ENCODE measurements around the gene WIPF1.
A peak's percentile ranks its signal among the peaks of the same experiment; 100 is the strongest.

Gene WIPF1

GRCh38 chr2:174529916-174530315 is 67.7 kb downstream of the WIPF1 start:
- in situ Hi-C loops (cut with HindIII; ENCODE audit: low pct_unique_long_range_greater_than_20kb, low sequenced_read_pairs) = no loop called here
- DNase-seq (ENCODE audit: low read depth in 1 of 2, low spot score in 1 of 2) = no peak
- no peak for TF ChIP-seq JUND (IDR thresholded peaks at IDR 0.05; ENCODE audit: low read depth)

GRCh38 chr2:174527959-174528358 is 69.6 kb downstream of the WIPF1 start:
- DNase-seq (ENCODE audit: low read depth in 1 of 2, low spot score in 1 of 2) = no peak
- TF ChIP-seq JUND (IDR thresholded peaks at IDR 0.05; ENCODE audit: low read depth) = no peak
- in situ Hi-C loops (cut with HindIII; ENCODE audit: low pct_unique_long_range_greater_than_20kb, low sequenced_read_pairs) = no loop called here

GRCh38 chr2:174527101-174527721 is 70.4 kb downstream of the WIPF1 start:
- no peak for TF ChIP-seq JUND (IDR thresholded peaks at IDR 0.05; ENCODE audit: low read depth)
- in situ Hi-C loops (cut with HindIII; ENCODE audit: low pct_unique_long_range_greater_than_20kb, low sequenced_read_pairs) = no loop called here
- no peak for DNase-seq (ENCODE audit: low read depth in 1 of 2, low spot score in 1 of 2)

DNA sequence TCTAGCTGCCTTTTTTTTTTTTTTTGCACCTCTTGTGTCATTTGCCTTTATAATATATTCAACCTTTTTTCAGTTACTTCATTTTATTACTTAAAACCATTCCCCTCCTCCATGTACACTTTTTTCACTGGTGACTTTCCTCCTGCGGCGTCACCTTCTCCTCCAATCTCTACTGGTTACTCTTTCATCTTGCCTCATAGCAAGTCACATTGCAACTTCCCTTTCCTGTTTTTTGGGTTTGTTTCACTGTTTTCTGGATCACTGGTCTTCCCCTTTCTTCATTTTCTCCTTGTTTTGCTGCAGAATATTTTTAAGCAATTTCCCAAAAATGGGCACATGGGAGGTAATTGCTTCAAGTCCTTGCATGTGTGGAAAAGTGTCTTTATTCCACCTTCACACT is 73.1 kb downstream of the WIPF1 start:
- no peak for DNase-seq (ENCODE audit: low read depth in 1 of 2, low spot score in 1 of 2)
- no peak for TF ChIP-seq JUND (IDR thresholded peaks at IDR 0.05; ENCODE audit: low read depth)
- in situ Hi-C loops (cut with HindIII; ENCODE audit: low pct_unique_long_range_greater_than_20kb, low sequenced_read_pairs) = no loop called here

- peak in 1 of 2 experiments; percentile 20 for DNase-seq (ENCODE audit: low read depth in 1 of 2, low spot score in 1 of 2)
- in situ Hi-C loops (cut with HindIII; ENCODE audit: low pct_unique_long_range_greater_than_20kb, low sequenced_read_pairs) = no loop called here
These were observed 75.1 kb downstream of the WIPF1 start for GRCh38 chr2:174522553-174522952.

GRCh38 chr2:174518395-174518794 is 79.2 kb downstream of the WIPF1 start:
- in situ Hi-C loops (cut with HindIII; ENCODE audit: low pct_unique_long_range_greater_than_20kb, low sequenced_read_pairs) = no loop called here
- no peak for DNase-seq (ENCODE audit: low read depth in 1 of 2, low spot score in 1 of 2)
- no peak for TF ChIP-seq JUND (IDR thresholded peaks at IDR 0.05; ENCODE audit: low read depth)

More at GRCh38 chr2:174522553-174522952, 75.1 kb downstream of the WIPF1 start:
- no peak for TF ChIP-seq JUND (IDR thresholded peaks at IDR 0.05; ENCODE audit: low read depth)

- TF ChIP-seq JUND (IDR thresholded peaks at IDR 0.05; ENCODE audit: low read depth) = no peak
- no peak for DNase-seq (ENCODE audit: low read depth in 1 of 2, low spot score in 1 of 2)
- in situ Hi-C loops (cut with HindIII; ENCODE audit: low pct_unique_long_range_greater_than_20kb, low sequenced_read_pairs) = no loop called here
These were observed 80.9 kb downstream of the WIPF1 start for GRCh38 chr2:174516501-174517378.

- DNase-seq (ENCODE audit: low read depth in 1 of 2, low spot score in 1 of 2) = no peak
- in situ Hi-C loops (cut with HindIII; ENCODE audit: low pct_unique_long_range_greater_than_20kb, low sequenced_read_pairs) = no loop called here
- no peak for TF ChIP-seq JUND (IDR thresholded peaks at IDR 0.05; ENCODE audit: low read depth)
These were observed 85.3 kb downstream of the WIPF1 start for GRCh38 chr2:174512345-174512744.

- no peak for DNase-seq (ENCODE audit: low read depth in 1 of 2, low spot score in 1 of 2)
- TF ChIP-seq JUND (IDR thresholded peaks at IDR 0.05; ENCODE audit: low read depth) = no peak
- in situ Hi-C loops (cut with HindIII; ENCODE audit: low pct_unique_long_range_greater_than_20kb, low sequenced_read_pairs) = no loop called here
These were observed 85.9 kb downstream of the WIPF1 start for GRCh38 chr2:174511580-174512260.

DNA sequence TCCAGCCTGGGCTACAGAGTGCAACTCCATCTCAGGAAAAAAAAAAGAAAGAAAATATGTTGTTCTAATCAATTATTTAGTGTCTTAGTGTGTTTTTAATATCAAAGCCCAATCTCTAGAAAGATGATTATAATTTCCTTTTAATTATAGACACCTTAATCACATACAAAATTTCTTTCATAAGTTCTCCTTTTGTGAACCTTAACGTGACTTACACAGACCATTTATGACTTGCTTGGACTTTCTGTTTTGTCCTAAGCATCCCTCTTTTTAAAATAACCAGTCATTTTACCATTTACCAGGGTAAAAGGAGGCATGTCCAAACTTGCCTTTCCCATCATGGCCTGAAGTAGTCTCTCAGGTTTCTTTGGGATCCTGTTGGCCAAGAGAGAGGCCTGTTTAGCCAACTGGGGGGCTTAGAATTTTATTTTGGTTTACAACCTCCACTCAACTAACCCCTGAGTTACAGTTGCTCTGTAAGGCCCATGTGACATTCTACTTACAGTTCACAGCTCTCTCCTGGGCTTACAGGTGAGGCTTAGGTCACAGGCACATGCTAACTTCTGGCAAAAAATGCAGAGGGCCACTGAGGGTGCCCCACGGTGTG is 86.9 kb downstream of the WIPF1 start:
- no peak for TF ChIP-seq JUND (IDR thresholded peaks at IDR 0.05; ENCODE audit: low read depth)
- in situ Hi-C loops (cut with HindIII; ENCODE audit: low pct_unique_long_range_greater_than_20kb, low sequenced_read_pairs) = no loop called here

More for the DNA sequence above, 86.9 kb downstream of the WIPF1 start:
- peak in 1 of 2 experiments; percentile 48 for DNase-seq (ENCODE audit: low read depth in 1 of 2, low spot score in 1 of 2)

All from T47D (cell line).